HG02938 (cell line): ENCODE data around the gene PLA2G12A.

ENCODE experiments used
- ATAC-seq: cut with Tn5 transposase; IDR thresholded peaks from one replicate; pipeline ENCODE4 v1.9.1; 2021; ENCODE audit warnings: mild to moderate bottlenecking, moderate library complexity; ENCODE audit not compliant: unreplicated experiment

PLA2G12A gene

GRCh38 chr4:109729718-109730618 lies at the start of gene PLA2G12A:
TSS of gene PLA2G12A (minus strand) at chr4:109730070. CDS start at chr4:109729809, 261 bp downstream.
- ATAC-seq: peak; percentile 68

DNA sequence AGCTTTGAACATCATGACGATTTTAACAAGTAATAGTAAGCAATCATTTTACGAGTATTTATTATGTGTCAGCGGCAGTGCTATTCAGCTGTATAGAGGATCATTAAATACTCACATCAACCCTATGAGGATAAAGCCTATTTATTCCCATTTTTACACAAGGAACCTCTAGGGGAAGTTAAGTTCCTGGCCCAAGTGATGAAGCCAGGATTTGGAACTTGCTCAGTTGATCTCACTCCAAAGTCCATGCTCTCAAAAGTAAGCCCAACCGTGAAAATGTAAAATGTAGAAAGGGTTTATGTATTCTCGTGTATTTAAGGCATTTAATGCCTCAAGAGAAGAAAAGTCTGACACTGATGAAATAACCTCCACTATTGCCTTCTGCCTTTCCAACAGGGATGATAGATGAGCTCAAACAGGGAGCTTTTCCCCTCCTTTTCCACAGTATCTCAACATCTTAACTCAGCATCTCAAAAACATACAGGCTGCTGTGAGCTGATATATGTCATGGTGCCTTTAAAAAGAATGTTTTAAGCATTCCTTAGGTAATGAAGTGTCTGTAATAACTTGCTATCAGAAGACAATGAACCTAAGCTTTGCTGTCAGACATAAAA lies 35.0 kb upstream of the PLA2G12A start:
- no peak for ATAC-seq

GRCh38 chr4:109764376-109764775 lies 34.5 kb upstream of the PLA2G12A start:
- no peak for ATAC-seq

DNA sequence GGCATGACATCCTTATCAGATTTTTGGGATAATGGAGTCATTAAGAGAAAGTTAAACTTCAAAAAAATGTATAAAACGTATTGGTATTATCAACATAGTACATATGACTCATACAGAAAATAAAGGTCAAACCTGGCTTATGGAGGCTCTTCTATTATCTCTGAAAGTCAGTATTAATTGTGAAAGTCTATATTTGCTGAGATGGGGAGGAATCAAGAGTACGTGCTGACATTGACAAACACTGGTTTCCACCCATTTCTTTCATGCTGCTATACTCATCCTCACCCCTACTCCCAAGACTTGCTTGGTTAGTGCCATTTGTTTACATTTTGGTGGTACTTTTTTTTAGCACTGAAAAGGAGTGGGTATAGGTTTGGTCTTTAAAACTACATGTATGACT lies 30.8 kb upstream of the PLA2G12A start:
- no peak for ATAC-seq

GRCh38 chr4:109755656-109756055 lies 25.8 kb upstream of the PLA2G12A start:
- no peak for ATAC-seq

DNA sequence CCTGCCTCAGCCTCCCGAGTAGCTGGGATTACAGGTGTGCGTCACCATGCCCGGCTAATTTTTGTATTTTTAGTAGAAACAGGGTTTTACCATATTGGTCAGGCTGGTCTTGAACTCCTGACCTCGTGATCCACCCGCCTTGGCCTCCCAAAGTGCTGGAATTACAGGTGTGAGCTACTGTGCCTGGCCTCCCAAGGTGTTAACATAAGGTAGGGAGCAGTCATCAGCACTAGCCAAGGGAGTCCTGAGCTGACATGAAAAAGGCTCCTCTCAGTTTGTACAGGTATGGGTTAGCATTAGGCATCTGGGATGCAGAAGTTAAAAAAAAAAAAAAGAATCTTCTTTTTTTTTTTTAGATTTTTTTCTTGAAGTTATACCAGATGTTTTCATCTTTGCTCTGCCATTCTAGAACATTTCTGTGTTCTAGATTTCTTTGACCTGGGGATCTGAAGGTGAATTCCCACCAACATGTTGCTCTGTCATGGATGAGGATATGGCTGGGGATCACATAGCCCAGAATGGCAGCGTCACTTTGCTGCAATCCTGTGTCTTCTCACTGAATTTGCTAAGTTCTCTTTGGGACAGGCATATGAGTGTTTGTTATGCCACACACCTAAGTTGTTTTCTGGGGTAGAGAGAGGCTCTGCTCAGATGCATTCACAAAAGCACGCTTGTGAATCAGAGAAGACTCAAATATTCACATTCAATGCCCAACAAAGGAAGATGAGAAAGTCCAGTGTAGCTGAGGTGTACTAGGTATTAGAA lies 24.4 kb upstream of the PLA2G12A start:
- ATAC-seq: no peak

DNA sequence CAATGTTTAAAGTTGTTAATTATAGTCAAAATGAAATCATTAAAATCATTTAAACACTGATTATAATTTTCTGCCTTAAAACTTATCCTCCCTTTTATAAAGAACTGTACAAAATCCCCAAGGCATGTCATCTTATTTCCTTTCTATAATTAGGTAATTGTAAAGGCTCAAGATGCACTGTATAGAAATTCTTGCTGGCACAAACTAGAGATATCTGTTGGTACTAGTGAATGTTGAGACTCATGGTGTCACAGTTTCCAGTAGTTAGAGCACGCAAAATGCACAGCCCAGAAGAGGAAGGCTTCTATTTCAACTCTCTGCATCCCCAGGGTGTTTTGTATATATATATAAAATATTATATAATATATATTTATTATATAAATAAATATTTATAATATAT lies 22.7 kb upstream of the PLA2G12A start:
- no peak for ATAC-seq

- no peak for ATAC-seq
Measured at GRCh38 chr4:109751852-109752251, 22.0 kb upstream of the PLA2G12A start.

GRCh38 chr4:109750652-109751244 lies 20.9 kb upstream of the PLA2G12A start:
- no peak for ATAC-seq

DNA sequence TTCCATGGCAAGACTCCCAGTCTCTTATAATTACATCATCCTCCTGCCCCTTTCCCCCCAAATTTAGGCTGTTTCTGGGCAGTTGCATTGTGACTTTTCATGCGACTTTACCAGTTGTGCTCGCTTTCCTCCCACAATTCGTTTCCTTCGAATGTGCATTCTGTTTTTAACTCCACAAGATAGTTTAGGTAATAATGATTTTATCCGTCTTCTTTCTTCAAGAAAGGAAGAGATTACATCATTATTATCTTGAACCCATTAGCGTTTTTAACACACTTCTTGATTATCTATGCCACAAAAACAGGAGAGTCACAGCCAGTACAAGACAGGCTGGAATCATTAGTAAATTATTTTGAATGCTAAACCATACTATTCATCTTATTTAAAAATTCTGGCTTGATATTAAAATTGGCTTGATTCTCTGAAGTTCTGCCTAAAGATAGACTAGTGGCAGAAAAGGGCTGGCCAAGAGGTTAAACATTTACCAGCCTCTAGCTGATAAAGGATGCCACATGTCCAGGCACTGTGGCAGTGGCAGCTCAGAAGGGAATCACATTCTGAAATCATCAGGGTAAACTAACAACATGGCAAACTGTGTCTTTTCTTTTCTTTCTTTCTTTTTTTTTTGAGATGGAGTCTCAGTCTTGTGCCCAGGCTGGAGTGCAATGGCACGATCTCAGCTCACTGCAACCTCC lies 19.7 kb upstream of the PLA2G12A start:
- ATAC-seq: no peak

DNA sequence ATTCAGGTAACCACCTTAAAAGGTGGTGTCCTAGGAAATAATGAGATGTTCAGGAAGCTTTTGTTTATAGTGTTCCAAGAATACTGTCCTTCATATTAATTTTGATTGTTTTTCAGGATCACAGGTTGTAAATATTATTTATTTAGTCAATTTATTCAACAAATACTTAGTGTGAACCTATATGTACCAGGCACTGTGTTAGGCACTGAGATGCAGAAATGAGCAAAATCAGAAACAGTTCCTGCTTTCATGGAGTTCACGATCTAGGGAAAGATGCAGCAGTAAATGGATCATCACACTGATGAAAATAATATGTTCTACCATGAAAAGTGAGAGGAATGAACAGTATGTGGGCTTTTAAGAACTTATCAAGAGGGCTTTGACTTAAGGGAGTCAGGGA lies 18.2 kb upstream of the PLA2G12A start:
- ATAC-seq: no peak

GRCh38 chr4:109746728-109747127 lies 16.9 kb upstream of the PLA2G12A start:
- no peak for ATAC-seq

- no peak for ATAC-seq
Measured at GRCh38 chr4:109745830-109746229, 16.0 kb upstream of the PLA2G12A start.

DNA sequence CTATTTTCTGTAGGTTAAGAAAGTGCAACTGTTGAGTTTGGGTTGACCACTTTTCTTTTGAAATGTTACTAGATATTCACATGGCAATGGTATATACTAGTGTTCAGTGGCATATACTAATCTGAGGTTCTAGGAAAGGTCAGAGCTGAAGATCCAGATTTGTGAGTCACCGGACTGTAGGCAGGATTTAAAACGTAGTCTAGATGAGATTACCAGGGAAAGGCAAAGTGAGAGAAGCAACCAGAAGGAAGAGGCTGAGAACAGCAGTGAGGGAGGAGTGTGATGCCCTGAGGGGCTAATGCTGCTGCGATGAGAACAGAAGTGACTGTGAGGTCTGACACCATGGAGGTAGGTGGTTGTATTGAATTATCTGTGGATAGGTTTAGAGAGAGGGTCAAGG lies 9.7 kb upstream of the PLA2G12A start:
- ATAC-seq: no peak

DNA sequence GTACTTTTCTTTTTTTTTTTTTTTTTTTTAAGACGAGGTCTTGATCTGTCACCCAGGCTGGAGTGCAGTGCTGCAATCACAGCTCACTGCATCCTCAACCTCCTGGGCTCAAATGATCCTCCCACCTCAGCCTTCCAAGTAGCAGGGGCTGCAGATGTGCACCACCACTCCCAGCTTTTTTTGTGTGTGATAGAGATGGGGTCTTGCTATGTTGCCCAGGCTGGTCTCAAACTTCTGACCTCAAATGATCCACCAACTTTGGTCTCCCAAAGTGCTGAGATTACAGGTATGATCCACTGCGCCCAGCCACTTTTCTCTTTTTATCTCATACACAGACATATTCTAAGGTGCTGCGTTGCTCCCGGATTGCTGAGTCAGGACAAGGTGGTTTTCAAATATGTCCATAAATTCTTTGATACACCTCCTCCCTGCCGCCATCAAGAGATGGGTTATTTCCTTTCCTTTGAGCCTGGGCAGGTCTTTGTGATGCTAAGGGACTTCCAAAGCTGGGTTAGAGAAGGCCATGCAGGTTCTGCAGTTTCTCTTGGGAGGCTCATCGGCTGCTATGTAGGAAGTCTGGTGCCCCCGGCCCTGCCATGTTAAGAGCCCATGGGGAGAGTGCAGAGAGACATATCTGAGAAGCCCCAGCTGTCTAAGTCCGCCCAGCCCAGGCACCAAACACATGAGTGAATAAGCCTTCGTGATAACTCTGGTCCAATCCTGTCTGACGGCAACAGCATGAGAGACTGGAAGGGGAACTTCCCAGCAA lies 8.4 kb upstream of the PLA2G12A start:
- no peak for ATAC-seq

DNA sequence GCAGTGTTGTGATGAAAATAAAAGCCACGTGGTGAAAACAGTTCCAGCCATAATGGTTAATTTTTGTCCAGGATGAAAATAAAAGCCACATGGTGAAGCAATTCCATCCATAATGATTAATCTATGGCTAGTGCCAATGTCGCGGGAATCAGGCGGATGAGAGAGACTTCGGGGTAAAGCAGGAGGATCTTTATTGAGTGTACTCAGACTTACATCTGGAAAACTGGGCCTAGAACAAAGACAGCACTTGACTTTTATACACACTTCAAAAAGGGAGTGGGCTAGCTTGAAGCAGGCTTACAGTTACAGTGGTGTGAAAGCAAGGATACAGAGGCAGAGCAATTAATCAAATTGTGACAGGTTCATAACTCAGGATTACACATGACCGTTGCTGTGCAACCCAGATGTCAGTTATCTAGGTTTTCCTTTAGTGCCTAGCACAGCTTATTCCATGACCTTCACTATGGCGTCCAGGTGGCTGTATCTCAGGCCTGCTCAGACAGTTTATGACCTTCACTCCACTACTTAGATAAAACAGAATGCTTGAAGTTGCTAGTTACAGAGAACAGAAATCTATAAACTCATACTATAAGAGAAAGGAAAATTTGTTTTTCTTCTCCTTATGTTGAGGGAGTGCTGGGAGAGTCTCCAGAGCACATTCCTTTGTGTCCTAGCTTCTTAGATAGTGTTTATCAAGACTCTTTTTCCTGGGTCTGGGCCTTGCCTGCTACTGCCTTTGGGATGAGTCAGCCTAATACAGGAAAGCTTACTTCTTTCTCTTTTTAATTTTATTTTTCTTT lies 5.9 kb upstream of the PLA2G12A start:
- no peak for ATAC-seq

DNA sequence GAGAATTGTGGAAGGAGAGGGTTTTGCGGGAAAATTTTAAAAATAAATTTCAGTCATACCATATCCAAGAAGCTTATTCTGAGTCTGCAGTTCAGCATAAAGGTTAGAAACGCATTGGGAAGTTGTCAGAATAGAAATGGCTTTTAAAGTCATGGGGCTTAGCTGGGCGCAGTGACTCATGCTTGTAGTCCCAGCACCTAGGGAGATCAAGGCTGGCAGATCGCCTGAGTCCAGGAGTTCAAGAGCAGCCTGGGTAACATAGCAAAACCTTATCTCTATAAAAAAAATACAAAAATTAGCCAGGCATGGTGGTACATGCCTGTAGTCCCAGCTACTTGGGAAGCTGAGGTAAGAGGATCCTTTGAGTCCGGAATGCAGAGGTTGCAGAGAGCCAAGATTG lies 3.9 kb upstream of the PLA2G12A start:
- ATAC-seq: no peak

DNA sequence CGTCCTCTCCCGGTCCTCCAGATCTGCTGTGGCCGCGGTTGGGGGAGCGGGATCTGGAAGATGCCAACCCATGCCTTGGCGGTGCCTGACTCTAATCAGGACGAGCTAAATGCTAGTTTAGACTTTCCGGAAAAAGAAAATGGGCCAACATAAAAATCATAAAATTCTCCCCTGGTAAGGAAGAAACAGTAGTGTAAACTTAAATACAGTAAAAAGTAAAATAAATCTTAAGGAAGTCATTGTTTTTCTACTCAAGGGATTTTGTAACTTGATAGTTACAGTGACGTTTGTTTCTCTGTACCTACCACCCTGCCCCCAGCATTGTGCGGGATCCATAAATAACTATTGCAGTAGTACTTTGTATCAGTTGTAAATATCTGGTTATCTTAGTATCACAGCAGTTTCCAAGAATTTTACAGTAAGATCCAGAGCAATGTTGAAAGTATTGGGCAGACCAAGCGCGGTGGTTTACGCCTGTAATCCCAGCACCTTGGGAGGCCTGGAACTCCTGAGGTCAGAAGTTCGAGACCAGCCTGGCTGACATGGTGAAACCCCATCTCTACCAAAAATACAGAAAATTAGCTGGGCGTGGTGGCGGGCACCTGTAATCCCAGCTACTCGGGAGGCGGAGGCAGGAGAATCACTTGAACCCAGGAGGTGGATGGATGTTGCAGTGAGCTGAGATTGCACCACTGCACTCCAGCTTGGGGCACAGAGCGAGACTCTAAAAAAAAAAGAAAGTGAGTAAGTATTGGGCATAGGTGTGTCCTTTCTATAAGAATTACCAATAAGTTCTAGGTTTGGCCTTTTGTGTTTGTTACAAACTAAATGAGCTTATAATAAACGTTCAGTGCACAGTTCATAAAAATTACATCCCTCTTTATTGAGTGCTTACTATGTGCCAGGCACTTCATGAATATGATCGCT lies 1.0 kb upstream of the PLA2G12A start:
- no peak for ATAC-seq
